ENCODE data around the gene COL15A1. TPM values are rescaled to one million over a fixed set of nuclear protein-coding genes. Genes with fewer than 3 reads are reported as not detected.
"Not testable (repeated sequence)": the region's sequence is repeated elsewhere in the genome, so short reads cannot be mapped to it uniquely, and the experiment has no call there.

COL15A1 gene
- total RNA-seq, 6 experiments from 2014 or later: 0.07 to 0.58 (median 0.11) TPM; not detected in 2

- Histone ChIP-seq H3K4me1 (no peaks in the 10 kb centered on the region), H3K27me3 (no peaks in the 10 kb centered on the region), H3K4me3 (no peak overlapping the region), H3K9me3 (no peaks in the 10 kb centered on the region), H3K27ac (no peak overlapping the region), H3K36me3 (no peaks in the 10 kb centered on the region)
- TF ChIP-seq CTCF (IDR thresholded peaks at IDR 0.05): no peak
- TF ChIP-seq POLR2A (IDR thresholded peaks at IDR 0.05): no peak
- intact Hi-C loops (cut with DNase I): no loop called here
- 30% methylated on average over 3 of the region's 4 CpGs for WGBS (ENCODE audit: insufficient coverage, low coverage, low lambda C conversion rate, missing lambda C conversion rate)
- ATAC-seq (no peak), DNase-seq (no peak)
These were observed 44.2 kb upstream of the COL15A1 start for GRCh38 chr9:98899408-98900056.

- ATAC-seq: no peak
These were observed 43.5 kb upstream of the COL15A1 start for GRCh38 chr9:98900244-98900643.

GRCh38 chr9:98900725-98901124 lies 43.0 kb upstream of the COL15A1 start:
- H3K4me3 ChIP-seq: no peak overlapping the region
- no peaks in the 10 kb centered on the region for H3K27me3 ChIP-seq
- 46% methylated on average over 3 of the region's 3 CpGs for WGBS (ENCODE audit: insufficient coverage, low coverage, low lambda C conversion rate, missing lambda C conversion rate)
- no peaks in the 10 kb centered on the region for H3K36me3 ChIP-seq
- no peak for DNase-seq
- ATAC-seq: no peak
- H3K4me1 ChIP-seq: no peaks in the 10 kb centered on the region
- no peak overlapping the region for H3K27ac ChIP-seq
- H3K9me3 ChIP-seq: no peaks in the 10 kb centered on the region
- TF ChIP-seq CTCF (IDR thresholded peaks at IDR 0.05) (no peak), POLR2A (IDR thresholded peaks at IDR 0.05) (no peak)
- intact Hi-C loops (cut with DNase I): no loop called here

More at GRCh38 chr9:98900244-98900643, 43.5 kb upstream of the COL15A1 start:
- H3K4me1 ChIP-seq: no peaks in the 10 kb centered on the region
- no peak for TF ChIP-seq CTCF (IDR thresholded peaks at IDR 0.05)
- TF ChIP-seq POLR2A (IDR thresholded peaks at IDR 0.05): no peak
- WGBS (ENCODE audit: insufficient coverage, low coverage, low lambda C conversion rate, missing lambda C conversion rate): 79% methylated on average over 5 of the region's 5 CpGs
- H3K27ac ChIP-seq: no peak overlapping the region
- H3K4me3 ChIP-seq: no peak overlapping the region
- no peaks in the 10 kb centered on the region for H3K27me3 ChIP-seq
- no peaks in the 10 kb centered on the region for H3K9me3 ChIP-seq
- DNase-seq: no peak
- intact Hi-C loops (cut with DNase I): no loop called here
- H3K36me3 ChIP-seq: no peaks in the 10 kb centered on the region

- ATAC-seq: not testable (repeated sequence)
These were observed 41.9 kb upstream of the COL15A1 start for GRCh38 chr9:98901843-98902242.

GRCh38 chr9:98902516-98902915 lies 41.2 kb upstream of the COL15A1 start:
- 67% methylated on average over 1 of the region's 1 CpG for WGBS (ENCODE audit: insufficient coverage, low coverage, low lambda C conversion rate, missing lambda C conversion rate)
- Histone ChIP-seq H3K9me3 (no peaks in the 10 kb centered on the region), H3K27ac (no peak overlapping the region), H3K27me3 (no peaks in the 10 kb centered on the region), H3K4me3 (no peak overlapping the region), H3K4me1 (no peaks in the 10 kb centered on the region), H3K36me3 (no peaks in the 10 kb centered on the region)
- DNase-seq: no peak
- intact Hi-C loops (cut with DNase I): no loop called here
- no peak for ATAC-seq
- TF ChIP-seq CTCF (IDR thresholded peaks at IDR 0.05) (no peak), POLR2A (IDR thresholded peaks at IDR 0.05) (no peak)

More at GRCh38 chr9:98901843-98902242, 41.9 kb upstream of the COL15A1 start:
- intact Hi-C loops (cut with DNase I); H3K27ac ChIP-seq; DNase-seq; H3K4me3 ChIP-seq; H3K36me3 ChIP-seq; H3K27me3 ChIP-seq; H3K4me1 ChIP-seq; H3K9me3 ChIP-seq: not testable (repeated sequence)
- 57% methylated on average over 3 of the region's 3 CpGs for WGBS (ENCODE audit: insufficient coverage, low coverage, low lambda C conversion rate, missing lambda C conversion rate)
